GM08714 (cell line): ENCODE results near the gene NUBP2.

ENCODE experiments used
- H3K4me3 ChIP-seq: fragments of 200-500 bp; sonication (Bioruptor generic); 2 replicates; pipeline ENCODE4 v1.5.1; 2014; ENCODE audit warnings: mild to moderate bottlenecking, low read length, inconsistent platforms
- ZNF274 ChIP-seq: IDR thresholded peaks from 2 replicates; pipeline ENCODE4 v1.6.1; 2012; ENCODE audit warnings: mild to moderate bottlenecking, low read depth, low read length

NUBP2 gene

DNA sequence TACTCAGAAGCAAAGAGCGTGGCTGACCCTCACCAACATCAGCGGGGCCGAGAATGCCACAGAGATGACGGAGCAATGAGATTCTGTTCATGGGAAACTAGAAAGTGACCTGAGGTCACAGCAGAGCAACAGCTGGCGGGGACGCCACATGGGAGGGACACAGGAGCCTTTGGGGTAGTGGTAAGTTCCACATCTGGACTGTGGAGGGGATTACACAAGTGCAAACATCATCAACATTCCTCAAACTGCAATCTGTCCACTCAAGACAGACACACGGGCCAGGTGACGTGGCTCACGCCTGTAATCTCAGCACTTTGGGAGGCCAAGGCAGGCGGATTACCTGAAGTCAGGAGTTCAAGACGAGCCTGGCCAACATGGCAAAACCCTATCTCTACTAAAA, 32.7 kb downstream of the NUBP2 start:
- no peak overlapping the region for H3K4me3 ChIP-seq
- no peak for TF ChIP-seq ZNF274

- TF ChIP-seq ZNF274, result no peak
- no peak overlapping the region for H3K4me3 ChIP-seq
These were observed 33.9 kb downstream of the NUBP2 start for GRCh38 chr16:1816396-1817275.

GRCh38 chr16:1817276-1817589, 34.5 kb downstream of the NUBP2 start:
- H3K4me3 ChIP-seq, result no peak overlapping the region
- TF ChIP-seq ZNF274, result no peak

GRCh38 chr16:1817716-1818115, 35.0 kb downstream of the NUBP2 start:
- TF ChIP-seq ZNF274, result no peak

GRCh38 chr16:1818204-1818872, 35.6 kb downstream of the NUBP2 start:
- no peak overlapping the region for H3K4me3 ChIP-seq
- no peak for TF ChIP-seq ZNF274

More at GRCh38 chr16:1817716-1818115, 35.0 kb downstream of the NUBP2 start:
- H3K4me3 ChIP-seq, result no peak overlapping the region

- no peak for TF ChIP-seq ZNF274
- H3K4me3 ChIP-seq, result no peak overlapping the region
These were observed 36.2 kb downstream of the NUBP2 start for GRCh38 chr16:1818873-1819525.

DNA sequence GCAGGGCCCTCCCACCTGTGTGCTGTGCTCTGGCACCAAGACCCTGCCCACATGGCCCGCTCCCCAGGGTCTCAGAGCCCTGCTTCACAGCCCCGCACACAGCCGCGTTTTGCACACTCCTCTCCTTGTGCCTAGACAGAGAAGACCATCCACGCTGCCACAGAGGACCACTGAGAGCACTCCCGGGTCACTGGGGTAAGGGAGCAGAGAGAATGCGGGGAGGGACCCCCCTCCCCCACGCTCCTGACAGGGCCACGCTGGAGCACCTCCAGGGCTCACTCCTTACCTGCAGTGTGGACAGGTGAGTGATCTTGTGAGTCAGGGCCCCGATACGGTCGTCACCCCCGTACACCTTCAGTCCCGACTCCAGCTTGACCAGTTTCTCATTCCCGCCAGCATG, 36.9 kb downstream of the NUBP2 start:
- no peak overlapping the region for H3K4me3 ChIP-seq
- TF ChIP-seq ZNF274, result no peak

- TF ChIP-seq ZNF274, result no peak
- H3K4me3 ChIP-seq, result no peak overlapping the region
These were observed 37.6 kb downstream of the NUBP2 start for GRCh38 chr16:1820096-1820945.

GRCh38 chr16:1820946-1821290, 38.2 kb downstream of the NUBP2 start:
- no peak for TF ChIP-seq ZNF274
- no peak overlapping the region for H3K4me3 ChIP-seq

GRCh38 chr16:1821861-1822611, 39.3 kb downstream of the NUBP2 start:
- no peak for TF ChIP-seq ZNF274
- H3K4me3 ChIP-seq, result no peak overlapping the region

- TF ChIP-seq ZNF274, result no peak
- no peak overlapping the region for H3K4me3 ChIP-seq
These were observed 40.0 kb downstream of the NUBP2 start for GRCh38 chr16:1822801-1823200.

DNA sequence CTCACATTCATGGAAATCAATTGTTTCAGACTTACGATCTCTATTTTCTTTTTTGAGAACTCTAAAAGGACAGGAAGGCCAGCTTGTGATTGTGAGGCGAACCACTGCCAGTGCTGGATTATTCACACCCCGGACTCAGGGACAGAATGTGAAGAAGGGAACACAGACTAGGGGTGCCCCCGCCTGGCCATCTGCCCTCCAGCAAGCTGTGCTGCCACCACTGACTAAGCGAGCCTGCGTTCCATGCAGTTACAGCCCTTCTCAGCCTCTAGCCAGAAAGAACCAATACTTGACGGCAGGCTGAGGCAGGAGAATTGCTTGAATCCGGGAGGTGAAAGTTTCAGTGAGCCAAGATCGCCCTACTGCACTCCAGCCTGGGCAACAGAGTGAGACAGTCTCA, 41.1 kb downstream of the NUBP2 start:
- TF ChIP-seq ZNF274, result no peak
- H3K4me3 ChIP-seq, result no peak overlapping the region

- TF ChIP-seq ZNF274, result no peak
- peak overlapping the region; percentile 95 for H3K4me3 ChIP-seq
These were observed 42.7 kb downstream of the NUBP2 start for GRCh38 chr16:1825381-1825863.
